ENCODE data around the gene SMAD3. TPM values are rescaled to one million over a fixed set of nuclear protein-coding genes. Genes with fewer than 3 reads are reported as not detected.

Gene SMAD3
- total RNA-seq, 2 experiments from 2014 or later, result 28.7 to 31.0 TPM

GRCh38 chr15:67188551-67189218 lies 123.3 kb downstream of the SMAD3 start:
- CTCF ChIA-PET, result no interaction called here
- POLR2A ChIA-PET, result interaction anchor here (0.6 kb wide), 1 partner anchor 39 kb away, joined by 4 read pairs; no protein-coding TSS in a partner anchor

- POLR2A ChIA-PET, result interaction anchor here (0.6 kb wide), 1 partner anchor 40 kb away, joined by 4 read pairs; no protein-coding TSS in a partner anchor
- CTCF ChIA-PET, result no interaction called here
Observed at GRCh38 chr15:67189326-67190051, 124.1 kb downstream of the SMAD3 start.

GRCh38 chr15:67190326-67190725 lies 124.9 kb downstream of the SMAD3 start:
- POLR2A ChIA-PET, result no interaction called here
- CTCF ChIA-PET, result interaction anchor here (1.1 kb wide), 1 partner anchor 247 kb away, joined by 3 read pairs; no protein-coding TSS in a partner anchor

- ChIA-PET POLR2A (no interaction called here), CTCF (interaction anchor here (1.1 kb wide), 1 partner anchor 247 kb away, joined by 3 read pairs; no protein-coding TSS in a partner anchor)
Observed at GRCh38 chr15:67190813-67191212, 125.4 kb downstream of the SMAD3 start.

GRCh38 chr15:67192185-67192820 lies 126.9 kb downstream of the SMAD3 start:
- ChIA-PET CTCF (no interaction called here), POLR2A (interaction anchor here (0.6 kb wide), 1 partner anchor 9 kb away, joined by 3 read pairs; no protein-coding TSS in a partner anchor)

- POLR2A ChIA-PET, result interaction anchor here (0.6 kb wide), 2 partner anchors 10 to 329 kb away, joined by 3 to 4 read pairs; no protein-coding TSS in a partner anchor
Observed at GRCh38 chr15:67193223-67193990, 128.0 kb downstream of the SMAD3 start.

GRCh38 chr15:67194171-67195114 lies 129.0 kb downstream of the SMAD3 start:
- CTCF ChIA-PET, result interaction anchor here (1.1 kb wide), 1 partner anchor 12 kb away, joined by 3 read pairs; no protein-coding TSS in a partner anchor
- POLR2A ChIA-PET, result interaction anchor here (0.6 kb wide), 1 partner anchor 328 kb away, joined by 4 read pairs; no protein-coding TSS in a partner anchor

More at GRCh38 chr15:67193223-67193990, 128.0 kb downstream of the SMAD3 start:
- CTCF ChIA-PET, result interaction anchor here (0.5 to 1.1 kb wide), 2 partner anchors 11 to 190 kb away, joined by 3 read pairs; no protein-coding TSS in a partner anchor

- ChIA-PET CTCF (interaction anchor here (1.3 kb wide), 1 partner anchor 8 kb away, joined by 3 read pairs; no protein-coding TSS in a partner anchor), POLR2A (no interaction called here)
Observed at GRCh38 chr15:67195305-67195704, 129.9 kb downstream of the SMAD3 start.

GRCh38 chr15:67196222-67196621 lies 130.8 kb downstream of the SMAD3 start:
- CTCF ChIA-PET, result interaction anchor here (1.3 kb wide), 1 partner anchor 9 kb away, joined by 3 read pairs; no protein-coding TSS in a partner anchor
- POLR2A ChIA-PET, result no interaction called here

GRCh38 chr15:67196672-67197363 lies 131.4 kb downstream of the SMAD3 start:
- CTCF ChIA-PET, result interaction anchor here (1.3 kb wide), 1 partner anchor 9 kb away, joined by 3 read pairs; no protein-coding TSS in a partner anchor
- POLR2A ChIA-PET, result no interaction called here

- POLR2A ChIA-PET, result no interaction called here
- CTCF ChIA-PET, result no interaction called here
Observed at GRCh38 chr15:67197364-67197695, 131.9 kb downstream of the SMAD3 start.

- ChIA-PET POLR2A (no interaction called here), CTCF (no interaction called here)
Observed at GRCh38 chr15:67198157-67198754, 132.9 kb downstream of the SMAD3 start.

GRCh38 chr15:67199391-67199790 lies 134.0 kb downstream of the SMAD3 start:
- POLR2A ChIA-PET, result no interaction called here
- CTCF ChIA-PET, result no interaction called here

- ChIA-PET POLR2A (no interaction called here), CTCF (no interaction called here)
Observed at GRCh38 chr15:67199881-67200763, 134.7 kb downstream of the SMAD3 start.

GRCh38 chr15:67201136-67201535 lies 135.7 kb downstream of the SMAD3 start:
- ChIA-PET CTCF (no interaction called here), POLR2A (interaction anchor here (0.7 kb wide), 1 partner anchor 115 kb away, joined by 5 read pairs; no protein-coding TSS in a partner anchor)

GRCh38 chr15:67202091-67202490 lies 136.7 kb downstream of the SMAD3 start:
- POLR2A ChIA-PET, result no interaction called here
- CTCF ChIA-PET, result no interaction called here

Data from activated CD8-positive, alpha-beta memory T cell treated with anti-CD3 and anti-CD28 coated beads for 36 hours (primary cell).